GM12801 (cell line): ENCODE measurements around the gene RARS2.

ENCODE experiments used
- TF ChIP-seq, protein P1 (sequence below): IDR thresholded peaks from one replicate; pipeline ENCODE4 v1.5.1; 2011; ENCODE audit warnings: control low read depth; ENCODE audit not compliant: insufficient read length; ENCODE audit errors: extremely low read depth

RARS2 gene

DNA sequence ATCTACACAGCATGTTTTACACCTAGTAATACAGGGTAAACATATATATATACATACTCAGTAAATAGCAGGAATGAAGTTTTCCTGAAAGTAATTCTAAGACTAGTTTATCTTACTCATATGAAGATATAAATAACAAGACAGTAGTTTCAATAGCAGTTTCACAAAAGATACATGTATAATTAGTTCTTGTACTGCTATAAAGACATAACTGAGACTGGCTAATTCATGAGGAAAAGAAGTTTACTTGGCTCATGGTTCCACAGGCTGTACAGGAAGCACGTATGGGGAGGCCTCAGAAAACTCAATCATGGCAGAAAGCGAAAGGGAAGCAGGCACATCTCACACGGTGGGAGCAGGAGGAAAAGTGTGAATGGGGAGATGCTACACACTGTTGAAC lies 16.9 kb downstream of the RARS2 start:
- TF ChIP-seq, protein P1, sequence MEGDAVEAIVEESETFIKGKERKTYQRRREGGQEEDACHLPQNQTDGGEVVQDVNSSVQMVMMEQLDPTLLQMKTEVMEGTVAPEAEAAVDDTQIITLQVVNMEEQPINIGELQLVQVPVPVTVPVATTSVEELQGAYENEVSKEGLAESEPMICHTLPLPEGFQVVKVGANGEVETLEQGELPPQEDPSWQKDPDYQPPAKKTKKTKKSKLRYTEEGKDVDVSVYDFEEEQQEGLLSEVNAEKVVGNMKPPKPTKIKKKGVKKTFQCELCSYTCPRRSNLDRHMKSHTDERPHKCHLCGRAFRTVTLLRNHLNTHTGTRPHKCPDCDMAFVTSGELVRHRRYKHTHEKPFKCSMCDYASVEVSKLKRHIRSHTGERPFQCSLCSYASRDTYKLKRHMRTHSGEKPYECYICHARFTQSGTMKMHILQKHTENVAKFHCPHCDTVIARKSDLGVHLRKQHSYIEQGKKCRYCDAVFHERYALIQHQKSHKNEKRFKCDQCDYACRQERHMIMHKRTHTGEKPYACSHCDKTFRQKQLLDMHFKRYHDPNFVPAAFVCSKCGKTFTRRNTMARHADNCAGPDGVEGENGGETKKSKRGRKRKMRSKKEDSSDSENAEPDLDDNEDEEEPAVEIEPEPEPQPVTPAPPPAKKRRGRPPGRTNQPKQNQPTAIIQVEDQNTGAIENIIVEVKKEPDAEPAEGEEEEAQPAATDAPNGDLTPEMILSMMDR: no peak

DNA sequence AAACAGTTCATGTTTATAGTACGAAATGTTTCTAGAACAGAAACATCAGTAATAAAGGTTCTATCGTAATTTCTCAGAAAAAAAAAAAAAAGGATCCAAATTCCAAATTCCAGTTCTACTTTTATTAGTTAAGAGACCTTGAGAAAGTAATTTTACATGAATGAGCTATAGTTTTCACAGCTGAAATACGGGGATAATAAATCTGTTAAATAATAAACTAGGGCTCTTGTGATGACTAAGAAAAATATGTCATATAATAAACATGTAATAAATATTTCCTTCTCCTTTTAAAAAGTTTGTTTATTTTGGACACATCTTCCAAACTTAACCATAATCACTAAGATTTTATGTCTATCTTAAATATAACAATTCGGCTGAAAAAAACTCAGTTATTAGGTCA lies 17.8 kb downstream of the RARS2 start:
- TF ChIP-seq, protein P1: no peak

- TF ChIP-seq, protein P1: no peak
Observed at GRCh38 chr6:87561017-87561416, 28.8 kb downstream of the RARS2 start.

DNA sequence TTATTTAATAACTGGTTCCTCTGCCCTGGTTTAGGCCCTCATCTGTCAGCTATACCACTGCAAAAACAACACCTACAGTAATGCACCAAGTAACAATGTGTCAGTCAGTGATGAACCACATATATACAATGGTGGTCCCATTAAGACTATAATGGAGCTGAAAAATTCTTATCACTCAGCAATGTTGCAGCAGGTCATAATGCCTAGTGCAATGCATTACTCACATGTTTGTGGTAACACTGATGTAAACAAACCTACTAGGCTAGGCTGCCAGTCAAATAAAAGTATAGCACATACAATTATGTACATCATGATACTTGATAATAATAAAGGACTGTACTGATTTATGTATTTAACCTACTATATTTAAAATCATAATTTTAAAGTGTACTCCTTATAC lies 31.3 kb downstream of the RARS2 start:
- TF ChIP-seq, protein P1: no peak

- TF ChIP-seq, protein P1: no peak
Observed at GRCh38 chr6:87555506-87555905, 34.3 kb downstream of the RARS2 start.

DNA sequence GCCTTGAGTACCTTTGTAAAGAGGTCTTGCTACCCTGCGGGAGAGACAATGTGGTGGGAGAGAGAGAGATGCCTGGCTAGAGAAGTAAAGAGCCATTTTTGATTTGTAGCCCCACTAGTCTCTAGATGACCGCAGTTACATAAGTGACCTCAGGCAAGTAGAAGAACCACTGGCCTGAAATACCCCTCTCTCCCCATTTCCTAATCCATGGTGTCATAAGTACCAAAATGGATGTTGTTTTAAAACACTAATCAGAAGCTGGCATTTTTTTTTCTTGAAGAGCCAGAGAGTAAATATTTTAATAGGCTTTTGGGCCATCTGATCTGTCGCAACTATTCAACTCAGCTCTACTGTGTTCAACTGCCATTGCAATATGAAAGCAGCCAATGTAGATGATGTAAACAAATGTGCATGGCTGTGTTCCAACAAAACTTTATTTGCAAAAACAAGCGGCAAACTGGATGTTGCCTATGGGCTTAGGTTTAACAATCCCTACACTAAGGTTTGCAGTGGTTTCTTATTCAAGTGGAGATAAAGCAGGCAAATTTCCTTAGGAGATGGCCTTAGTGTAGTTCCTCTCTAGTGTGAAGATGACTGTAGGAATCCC lies 36.5 kb downstream of the RARS2 start:
- TF ChIP-seq, protein P1: no peak

DNA sequence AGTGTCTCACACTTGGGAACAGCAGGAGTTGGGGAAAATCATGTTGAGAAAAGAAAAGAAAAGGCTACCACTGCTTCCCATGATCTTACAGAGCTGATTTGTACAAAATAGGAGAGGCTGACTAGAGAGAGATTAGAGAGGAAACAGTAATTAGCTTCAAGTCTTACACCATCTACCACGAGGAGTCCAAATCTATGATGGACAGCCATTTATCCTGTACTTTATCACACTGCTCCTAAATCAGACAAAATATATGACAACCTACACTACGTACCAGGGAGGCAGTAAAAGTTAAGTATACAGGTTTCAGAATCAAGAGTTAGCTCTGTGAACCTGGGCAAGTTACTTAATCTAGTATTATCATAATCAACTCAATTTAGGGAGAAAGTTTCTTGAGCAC lies 38.0 kb downstream of the RARS2 start:
- TF ChIP-seq, protein P1: no peak

- TF ChIP-seq, protein P1: no peak
Observed at GRCh38 chr6:87544474-87544735, 45.4 kb downstream of the RARS2 start.
